Progenitor cell of endocrine pancreas (in vitro differentiated cells): ENCODE results near the gene ZNF684. TPM values are rescaled to one million over a fixed set of nuclear protein-coding genes. Genes with fewer than 3 reads are reported as not detected.
A peak's percentile ranks its signal among the peaks of the same experiment; 100 is the strongest.

Experiments used
- DNase-seq: peaks from one replicate; pipeline ENCODE4 v3.0.0; 2021; ENCODE audit warnings: low spot score; ENCODE audit not compliant: unreplicated experiment
- H3K27ac Mint-ChIP-seq: 2 replicates; pipeline ENCODE4 v1.8.0; 2021; ENCODE audit warnings: mild to moderate bottlenecking, moderate library complexity, mixed read lengths
- H3K27me3 Mint-ChIP-seq: 2 replicates; pipeline ENCODE4 v1.8.0; 2021; ENCODE audit warnings: mixed read lengths
- H3K36me3 Mint-ChIP-seq: 2 replicates; pipeline ENCODE4 v1.8.0; 2022; ENCODE audit warnings: mixed read lengths; ENCODE audit not compliant: insufficient read depth
- H3K4me1 Mint-ChIP-seq: 2 replicates; pipeline ENCODE4 v1.8.0; 2021; ENCODE audit warnings: low read depth, mixed read lengths
- H3K4me3 Mint-ChIP-seq: 2 replicates; pipeline ENCODE4 v1.8.0; 2021; ENCODE audit warnings: low read depth, mild to moderate bottlenecking, moderate library complexity, mixed read lengths
- H3K9me3 Mint-ChIP-seq: 2 replicates; pipeline ENCODE4 v1.8.0; 2021; ENCODE audit warnings: low read depth, mixed read lengths
- total RNA-seq: library from RNA; stranded (reverse); gene quantifications from 2 replicates; pipeline ENCODE4 v1.2.1, GENCODE V29; 2021
- TF ChIP-seq, protein P1 (sequence below): fragments of 200-600 bp; sonication (generic); IDR thresholded peaks from one replicate; pipeline ENCODE4 v1.5.0; 2021; ENCODE audit warnings: antibody characterized with exemption, mild to moderate bottlenecking; ENCODE audit not compliant: unreplicated experiment

ZNF684 gene
- total RNA-seq, 1 donor from 2014 or later: 5.0 TPM

DNA sequence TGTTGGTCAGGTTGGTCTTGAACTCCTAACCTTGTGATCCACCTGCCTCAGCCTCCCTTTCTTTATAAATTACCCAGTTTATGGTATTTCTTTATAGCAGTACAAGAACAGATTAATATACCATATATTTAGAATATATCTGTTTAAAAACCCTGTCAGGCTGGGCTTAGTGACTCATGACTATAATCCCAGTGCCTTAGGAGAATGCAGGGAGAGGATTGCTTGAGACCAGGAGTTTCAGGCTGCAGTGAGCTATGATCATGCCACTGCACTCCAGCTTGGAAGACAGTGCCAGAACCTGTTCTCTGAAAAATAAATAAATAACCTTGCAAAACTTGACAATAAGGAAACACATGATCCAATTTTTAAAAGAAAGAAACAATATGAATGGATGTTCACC is 43.9 kb downstream of the ZNF684 start:
- Mint-ChIP-seq H3K4me3 (no peak overlapping the region), H3K27ac (no peak overlapping the region), H3K9me3 (peaks cover 11% of the 10 kb centered on the region), H3K4me1 (no peaks in the 10 kb centered on the region), H3K27me3 (no peaks in the 10 kb centered on the region), H3K36me3 (no peaks in the 10 kb centered on the region)
- no peak for DNase-seq
- TF ChIP-seq, protein P1, sequence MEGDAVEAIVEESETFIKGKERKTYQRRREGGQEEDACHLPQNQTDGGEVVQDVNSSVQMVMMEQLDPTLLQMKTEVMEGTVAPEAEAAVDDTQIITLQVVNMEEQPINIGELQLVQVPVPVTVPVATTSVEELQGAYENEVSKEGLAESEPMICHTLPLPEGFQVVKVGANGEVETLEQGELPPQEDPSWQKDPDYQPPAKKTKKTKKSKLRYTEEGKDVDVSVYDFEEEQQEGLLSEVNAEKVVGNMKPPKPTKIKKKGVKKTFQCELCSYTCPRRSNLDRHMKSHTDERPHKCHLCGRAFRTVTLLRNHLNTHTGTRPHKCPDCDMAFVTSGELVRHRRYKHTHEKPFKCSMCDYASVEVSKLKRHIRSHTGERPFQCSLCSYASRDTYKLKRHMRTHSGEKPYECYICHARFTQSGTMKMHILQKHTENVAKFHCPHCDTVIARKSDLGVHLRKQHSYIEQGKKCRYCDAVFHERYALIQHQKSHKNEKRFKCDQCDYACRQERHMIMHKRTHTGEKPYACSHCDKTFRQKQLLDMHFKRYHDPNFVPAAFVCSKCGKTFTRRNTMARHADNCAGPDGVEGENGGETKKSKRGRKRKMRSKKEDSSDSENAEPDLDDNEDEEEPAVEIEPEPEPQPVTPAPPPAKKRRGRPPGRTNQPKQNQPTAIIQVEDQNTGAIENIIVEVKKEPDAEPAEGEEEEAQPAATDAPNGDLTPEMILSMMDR: no peak

DNA sequence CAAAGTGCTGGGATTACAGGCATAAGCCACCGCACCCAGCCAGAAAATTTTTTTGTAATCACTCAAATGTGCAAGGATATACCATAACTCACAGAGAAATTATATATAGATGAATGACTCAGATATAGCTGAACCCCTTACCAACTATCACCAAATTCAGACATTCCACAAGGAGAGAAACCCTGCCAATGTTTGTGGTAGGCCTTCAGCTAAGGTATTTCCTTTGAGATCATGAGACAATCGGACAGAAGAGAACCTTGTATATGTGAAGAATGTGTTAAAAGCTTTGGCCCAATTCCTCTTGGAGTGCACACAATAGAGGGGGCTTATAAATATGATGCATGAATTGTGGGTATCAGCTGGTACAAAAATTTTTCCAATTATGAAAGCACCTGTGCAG is 50.7 kb downstream of the ZNF684 start:
- H3K4me3 Mint-ChIP-seq: no peak overlapping the region
- DNase-seq: no peak
- H3K36me3 Mint-ChIP-seq: no peaks in the 10 kb centered on the region
- TF ChIP-seq, protein P1: no peak
- no peak overlapping the region for H3K27ac Mint-ChIP-seq
- no peaks in the 10 kb centered on the region for H3K27me3 Mint-ChIP-seq
- no peaks in the 10 kb centered on the region for H3K4me1 Mint-ChIP-seq
- H3K9me3 Mint-ChIP-seq: peaks cover 5% of the 10 kb centered on the region

DNA sequence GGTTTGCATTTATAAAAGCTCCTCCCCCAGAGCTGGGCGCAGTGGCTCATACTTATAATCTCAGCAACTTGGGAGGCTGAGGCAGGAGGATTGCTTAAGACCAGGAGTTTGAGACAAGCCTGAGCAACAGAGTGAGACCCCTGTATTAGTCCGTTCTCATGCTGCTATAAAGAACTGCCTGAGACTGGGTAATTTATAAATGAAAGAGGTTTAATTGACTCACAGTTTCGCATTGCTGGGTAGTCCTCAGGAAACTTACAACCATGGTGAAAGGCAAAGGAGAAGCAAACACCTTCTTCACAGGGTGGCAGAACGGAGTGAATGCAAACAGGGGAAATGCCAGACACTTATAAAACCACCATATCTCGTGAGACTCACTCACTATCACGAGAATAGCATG is 52.5 kb downstream of the ZNF684 start:
- no peak overlapping the region for H3K27ac Mint-ChIP-seq
- H3K36me3 Mint-ChIP-seq: no peaks in the 10 kb centered on the region
- H3K9me3 Mint-ChIP-seq: no peaks in the 10 kb centered on the region
- no peak overlapping the region for H3K4me3 Mint-ChIP-seq
- H3K27me3 Mint-ChIP-seq: peaks cover 8% of the 10 kb centered on the region
- TF ChIP-seq, protein P1: no peak
- H3K4me1 Mint-ChIP-seq: no peaks in the 10 kb centered on the region
- DNase-seq: no peak

DNA sequence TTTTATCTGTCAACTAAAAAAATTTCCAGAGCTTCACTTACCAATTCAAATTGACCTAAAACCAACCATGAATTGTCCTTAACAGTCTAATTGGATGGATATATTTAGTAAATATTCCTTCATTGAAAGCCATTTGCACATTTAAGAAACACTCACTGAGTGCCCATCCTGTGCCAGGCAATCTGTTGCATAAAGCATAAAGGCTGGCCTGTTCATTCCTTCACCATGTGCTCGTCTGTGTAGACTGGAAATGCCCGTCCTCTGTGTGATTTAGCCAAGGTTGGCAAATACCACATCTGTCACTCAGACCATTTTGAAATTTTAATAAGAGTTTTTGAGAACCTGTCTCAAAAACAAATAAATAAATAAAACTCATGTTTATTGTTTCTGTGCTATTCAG is 57.1 kb downstream of the ZNF684 start:
- TF ChIP-seq, protein P1: no peak
- no peaks in the 10 kb centered on the region for H3K36me3 Mint-ChIP-seq
- H3K9me3 Mint-ChIP-seq: no peaks in the 10 kb centered on the region
- DNase-seq: no peak
- H3K27ac Mint-ChIP-seq: no peak overlapping the region
- no peak overlapping the region for H3K4me3 Mint-ChIP-seq
- H3K27me3 Mint-ChIP-seq: peaks cover 13% of the 10 kb centered on the region
- H3K4me1 Mint-ChIP-seq: no peaks in the 10 kb centered on the region

DNA sequence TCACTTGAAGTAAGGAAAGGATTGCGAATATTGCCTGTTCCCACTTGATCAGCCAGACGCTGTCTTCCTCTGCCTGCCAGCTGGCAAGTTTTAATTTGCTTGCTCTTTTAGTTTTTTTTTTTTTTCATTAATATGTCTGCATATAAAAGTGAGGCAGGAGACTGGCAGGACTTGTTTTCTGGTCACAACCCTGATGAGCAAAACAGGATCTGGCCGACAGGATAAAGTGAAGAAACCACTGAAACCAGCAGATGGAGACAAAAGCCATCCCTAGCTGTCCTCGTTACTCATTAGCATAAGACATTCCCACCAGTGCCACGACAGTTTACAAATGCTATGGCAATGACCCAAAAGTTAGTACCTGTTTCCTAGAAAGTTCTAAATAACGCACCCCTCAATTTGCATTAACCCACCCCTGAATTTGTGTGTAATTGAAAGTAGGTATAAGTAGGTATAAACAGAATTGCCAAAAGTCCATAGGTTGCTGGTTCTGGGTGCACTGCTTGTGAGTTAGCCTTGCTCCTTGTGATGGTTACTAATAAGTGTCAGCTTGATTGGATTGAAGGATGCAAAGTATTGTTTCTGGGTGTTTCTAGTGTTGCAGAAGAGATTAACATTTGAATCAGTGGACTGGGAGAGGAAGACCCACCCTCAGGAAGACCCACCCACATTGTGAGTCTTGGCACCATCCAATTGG is 60.8 kb downstream of the ZNF684 start:
- Mint-ChIP-seq H3K27me3 (peaks cover 16% of the 10 kb centered on the region), H3K4me3 (no peak overlapping the region), H3K27ac (no peak overlapping the region), H3K4me1 (no peaks in the 10 kb centered on the region), H3K36me3 (no peaks in the 10 kb centered on the region), H3K9me3 (no peaks in the 10 kb centered on the region)
- TF ChIP-seq, protein P1: peak; percentile 43
- DNase-seq: no peak
